ENCODE data around the gene TNKS1BP1.

DNA sequence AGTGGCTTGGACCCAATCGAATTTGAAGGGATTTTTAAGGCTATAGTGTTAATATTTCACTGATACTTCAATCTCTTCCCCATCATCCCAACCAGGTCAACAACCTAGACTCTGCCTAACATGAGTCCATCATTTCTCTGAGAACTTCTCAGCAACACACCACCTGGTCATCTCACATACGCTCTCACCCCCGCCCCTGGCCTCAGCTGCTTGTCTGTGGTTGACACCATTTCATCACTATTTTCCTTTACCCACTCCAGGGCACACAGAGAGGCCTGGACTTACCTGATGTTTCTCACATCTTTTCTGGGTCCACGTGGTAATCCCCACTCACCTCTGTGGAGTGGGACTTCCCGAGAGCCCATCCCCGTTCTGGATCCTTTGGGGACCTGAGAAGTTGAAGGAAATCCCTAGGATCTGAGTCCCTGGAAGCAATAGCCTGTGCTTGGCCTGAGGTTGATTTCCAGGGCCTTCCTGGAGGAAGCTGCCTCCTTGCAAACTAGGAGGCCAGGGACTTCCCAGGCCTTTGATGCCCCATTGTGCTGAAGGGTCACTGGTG lies 16.6 kb upstream of the TNKS1BP1 start:
- TF ChIP-seq, protein P1, sequence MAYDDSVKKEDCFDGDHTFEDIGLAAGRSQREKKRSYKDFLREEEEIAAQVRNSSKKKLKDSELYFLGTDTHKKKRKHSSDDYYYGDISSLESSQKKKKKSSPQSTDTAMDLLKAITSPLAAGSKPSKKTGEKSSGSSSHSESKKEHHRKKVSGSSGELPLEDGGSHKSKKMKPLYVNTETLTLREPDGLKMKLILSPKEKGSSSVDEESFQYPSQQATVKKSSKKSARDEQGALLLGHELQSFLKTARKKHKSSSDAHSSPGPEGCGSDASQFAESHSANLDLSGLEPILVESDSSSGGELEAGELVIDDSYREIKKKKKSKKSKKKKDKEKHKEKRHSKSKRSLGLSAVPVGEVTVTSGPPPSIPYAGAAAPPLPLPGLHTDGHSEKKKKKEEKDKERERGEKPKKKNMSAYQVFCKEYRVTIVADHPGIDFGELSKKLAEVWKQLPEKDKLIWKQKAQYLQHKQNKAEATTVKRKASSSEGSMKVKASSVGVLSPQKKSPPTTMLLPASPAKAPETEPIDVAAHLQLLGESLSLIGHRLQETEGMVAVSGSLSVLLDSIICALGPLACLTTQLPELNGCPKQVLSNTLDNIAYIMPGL (CRISPR knock-in tag; IDR thresholded peaks at IDR 0.05; ENCODE audit: borderline replicate concordance) = no peak
- TF ChIP-seq JUNB (IDR thresholded peaks at IDR 0.05) = no peak
- TF ChIP-seq, protein P2, sequence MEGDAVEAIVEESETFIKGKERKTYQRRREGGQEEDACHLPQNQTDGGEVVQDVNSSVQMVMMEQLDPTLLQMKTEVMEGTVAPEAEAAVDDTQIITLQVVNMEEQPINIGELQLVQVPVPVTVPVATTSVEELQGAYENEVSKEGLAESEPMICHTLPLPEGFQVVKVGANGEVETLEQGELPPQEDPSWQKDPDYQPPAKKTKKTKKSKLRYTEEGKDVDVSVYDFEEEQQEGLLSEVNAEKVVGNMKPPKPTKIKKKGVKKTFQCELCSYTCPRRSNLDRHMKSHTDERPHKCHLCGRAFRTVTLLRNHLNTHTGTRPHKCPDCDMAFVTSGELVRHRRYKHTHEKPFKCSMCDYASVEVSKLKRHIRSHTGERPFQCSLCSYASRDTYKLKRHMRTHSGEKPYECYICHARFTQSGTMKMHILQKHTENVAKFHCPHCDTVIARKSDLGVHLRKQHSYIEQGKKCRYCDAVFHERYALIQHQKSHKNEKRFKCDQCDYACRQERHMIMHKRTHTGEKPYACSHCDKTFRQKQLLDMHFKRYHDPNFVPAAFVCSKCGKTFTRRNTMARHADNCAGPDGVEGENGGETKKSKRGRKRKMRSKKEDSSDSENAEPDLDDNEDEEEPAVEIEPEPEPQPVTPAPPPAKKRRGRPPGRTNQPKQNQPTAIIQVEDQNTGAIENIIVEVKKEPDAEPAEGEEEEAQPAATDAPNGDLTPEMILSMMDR (IDR thresholded peaks at IDR 0.05) = no peak
- TF ChIP-seq EP300 (IDR thresholded peaks at IDR 0.05) = no peak
- no peak for TF ChIP-seq SMC3 (IDR thresholded peaks at IDR 0.05)
- TF ChIP-seq MAZ (IDR thresholded peaks at IDR 0.05; ENCODE audit: borderline replicate concordance, low read depth, low read length) = no peak
- no peak for TF ChIP-seq ESRRA (IDR thresholded peaks at IDR 0.05; ENCODE audit: borderline replicate concordance, low read length)
- TF ChIP-seq CEBPB (IDR thresholded peaks at IDR 0.05) = no peak
- no peak for TF ChIP-seq POLR2A (IDR thresholded peaks at IDR 0.05; ENCODE audit: low read length)
- TF ChIP-seq, protein P3, sequence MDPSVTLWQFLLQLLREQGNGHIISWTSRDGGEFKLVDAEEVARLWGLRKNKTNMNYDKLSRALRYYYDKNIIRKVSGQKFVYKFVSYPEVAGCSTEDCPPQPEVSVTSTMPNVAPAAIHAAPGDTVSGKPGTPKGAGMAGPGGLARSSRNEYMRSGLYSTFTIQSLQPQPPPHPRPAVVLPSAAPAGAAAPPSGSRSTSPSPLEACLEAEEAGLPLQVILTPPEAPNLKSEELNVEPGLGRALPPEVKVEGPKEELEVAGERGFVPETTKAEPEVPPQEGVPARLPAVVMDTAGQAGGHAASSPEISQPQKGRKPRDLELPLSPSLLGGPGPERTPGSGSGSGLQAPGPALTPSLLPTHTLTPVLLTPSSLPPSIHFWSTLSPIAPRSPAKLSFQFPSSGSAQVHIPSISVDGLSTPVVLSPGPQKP (IDR thresholded peaks at IDR 0.05; ENCODE audit: low read depth, low read length) = no peak
- TF ChIP-seq CHD2 (IDR thresholded peaks at IDR 0.05; ENCODE audit: low read length, partially characterized antibody) = no peak
- TF ChIP-seq, protein P4, sequence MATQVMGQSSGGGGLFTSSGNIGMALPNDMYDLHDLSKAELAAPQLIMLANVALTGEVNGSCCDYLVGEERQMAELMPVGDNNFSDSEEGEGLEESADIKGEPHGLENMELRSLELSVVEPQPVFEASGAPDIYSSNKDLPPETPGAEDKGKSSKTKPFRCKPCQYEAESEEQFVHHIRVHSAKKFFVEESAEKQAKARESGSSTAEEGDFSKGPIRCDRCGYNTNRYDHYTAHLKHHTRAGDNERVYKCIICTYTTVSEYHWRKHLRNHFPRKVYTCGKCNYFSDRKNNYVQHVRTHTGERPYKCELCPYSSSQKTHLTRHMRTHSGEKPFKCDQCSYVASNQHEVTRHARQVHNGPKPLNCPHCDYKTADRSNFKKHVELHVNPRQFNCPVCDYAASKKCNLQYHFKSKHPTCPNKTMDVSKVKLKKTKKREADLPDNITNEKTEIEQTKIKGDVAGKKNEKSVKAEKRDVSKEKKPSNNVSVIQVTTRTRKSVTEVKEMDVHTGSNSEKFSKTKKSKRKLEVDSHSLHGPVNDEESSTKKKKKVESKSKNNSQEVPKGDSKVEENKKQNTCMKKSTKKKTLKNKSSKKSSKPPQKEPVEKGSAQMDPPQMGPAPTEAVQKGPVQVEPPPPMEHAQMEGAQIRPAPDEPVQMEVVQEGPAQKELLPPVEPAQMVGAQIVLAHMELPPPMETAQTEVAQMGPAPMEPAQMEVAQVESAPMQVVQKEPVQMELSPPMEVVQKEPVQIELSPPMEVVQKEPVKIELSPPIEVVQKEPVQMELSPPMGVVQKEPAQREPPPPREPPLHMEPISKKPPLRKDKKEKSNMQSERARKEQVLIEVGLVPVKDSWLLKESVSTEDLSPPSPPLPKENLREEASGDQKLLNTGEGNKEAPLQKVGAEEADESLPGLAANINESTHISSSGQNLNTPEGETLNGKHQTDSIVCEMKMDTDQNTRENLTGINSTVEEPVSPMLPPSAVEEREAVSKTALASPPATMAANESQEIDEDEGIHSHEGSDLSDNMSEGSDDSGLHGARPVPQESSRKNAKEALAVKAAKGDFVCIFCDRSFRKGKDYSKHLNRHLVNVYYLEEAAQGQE (IDR thresholded peaks at IDR 0.05) = no peak

All from A549 (cell line).